ENCODE measurements around the gene ASTN2.
"Not testable (repeated sequence)": the region's sequence is repeated elsewhere in the genome, so short reads cannot be mapped to it uniquely, and the experiment has no call there.

- TF ChIP-seq CTCF (IDR thresholded peaks at IDR 0.05; ENCODE audit: low read depth, low read length); POLR2A (IDR thresholded peaks at IDR 0.05; ENCODE audit: extremely low read depth, insufficient read length); MAX (IDR thresholded peaks at IDR 0.05; ENCODE audit: low read depth, low read length): not testable (repeated sequence)
Observed at GRCh38 chr9:116888476-116888875, 526.4 kb downstream of the ASTN2 start.
